Umbilical cord (tissue), 2 donors: ENCODE data around the gene ICE1. TPM values are rescaled to one million over a fixed set of nuclear protein-coding genes. Genes with fewer than 3 reads are reported as not detected.
"Not testable (repeated sequence)": the region's sequence is repeated elsewhere in the genome, so short reads cannot be mapped to it uniquely, and the experiment has no call there.

Experiments used
- DNase-seq: peaks from one replicate; pipeline ENCODE4 v3.0.0-alpha.2; 2015; ENCODE audit warnings: low spot score
- total RNA-seq: library from RNA; depleted of rRNA; stranded (reverse); fragments of >200 nt; gene quantifications from one replicate; pipeline ENCODE4 v1.2.3, GENCODE V29; 2014; ENCODE audit warnings: low replicate concordance; ENCODE audit not compliant: insufficient read depth

The ICE1 gene
- total RNA-seq, 1 donor from 2014 or later, result 39.7 TPM

DNA sequence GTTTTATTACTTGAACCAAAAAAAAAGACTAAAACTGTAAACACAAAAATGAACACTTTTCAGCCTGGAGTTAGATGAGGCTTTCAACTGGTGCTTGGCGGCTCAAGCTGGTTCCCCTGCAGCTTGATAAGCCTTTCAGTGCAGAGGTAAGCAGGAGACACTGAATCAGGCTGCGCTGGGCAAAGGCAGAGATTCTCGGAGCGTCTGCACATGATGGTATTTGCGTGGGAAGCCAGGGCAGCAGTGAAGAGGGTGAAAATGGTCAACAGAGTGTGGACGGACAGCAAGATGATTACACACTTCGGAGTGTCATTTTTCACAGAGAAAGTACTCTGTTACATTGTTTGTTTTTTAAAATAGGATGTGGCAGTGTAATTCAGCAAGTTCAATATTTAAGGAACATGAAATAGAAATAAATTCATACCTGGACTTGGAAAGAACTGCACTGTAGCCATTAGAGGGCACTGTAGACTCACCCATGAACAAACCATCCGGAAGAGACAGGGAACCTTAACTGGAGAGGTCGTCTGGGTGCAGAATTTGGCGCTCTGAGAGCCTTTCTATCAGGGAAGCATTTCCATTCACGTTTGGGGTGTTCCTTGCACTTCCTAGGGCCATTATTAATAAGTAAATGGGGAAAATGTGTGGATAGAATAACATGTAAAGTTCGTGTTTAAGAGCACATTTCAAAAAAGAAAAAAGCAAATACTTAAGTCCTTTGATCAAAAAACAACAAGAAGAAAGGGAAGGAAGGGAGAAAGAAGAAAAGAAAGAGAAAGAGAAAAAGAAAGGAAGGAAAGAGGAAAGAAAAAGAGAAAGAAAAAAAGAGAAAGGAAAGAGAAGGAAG lies 69.8 kb downstream of the ICE1 start:
- DNase-seq, result peak; percentile 56

GRCh38 chr5:5492934-5493271 lies 70.4 kb downstream of the ICE1 start:
- not testable (repeated sequence) for DNase-seq

GRCh38 chr5:5494489-5495402 lies 72.3 kb downstream of the ICE1 start:
- peak; percentile 7 for DNase-seq

DNA sequence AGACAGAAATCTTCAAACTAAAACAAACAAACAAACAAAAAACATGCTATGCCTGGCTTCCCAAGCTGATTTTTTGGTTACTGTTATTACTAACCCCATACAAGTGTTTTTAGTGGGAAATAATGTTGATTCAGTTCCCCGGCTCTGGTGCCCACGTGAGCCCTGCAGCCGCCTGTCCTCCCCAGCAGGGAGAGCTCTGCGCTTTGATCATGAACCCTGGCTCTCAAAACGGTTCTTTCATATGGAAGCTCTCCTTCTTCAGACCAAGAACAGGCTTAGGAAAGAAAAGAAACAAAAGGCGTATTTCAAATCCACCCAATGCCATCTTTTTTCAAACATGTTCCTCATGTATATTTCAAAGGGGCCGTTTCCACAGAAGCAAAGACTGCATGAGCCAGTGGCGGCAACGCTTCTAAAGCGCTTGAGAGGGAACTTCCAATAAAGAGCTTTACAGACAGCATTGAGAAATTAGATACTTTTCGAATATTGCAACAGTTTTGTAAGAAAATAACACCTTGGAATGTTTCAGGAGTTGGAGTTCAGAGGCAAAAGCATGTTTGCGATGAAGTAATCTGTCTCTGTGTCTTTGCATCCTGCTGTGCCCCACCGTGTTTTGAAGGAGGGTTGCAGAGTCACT lies 74.8 kb downstream of the ICE1 start:
- DNase-seq, result peak; percentile 74

- no peak for DNase-seq
Measured at GRCh38 chr5:5499442-5499841, 77.0 kb downstream of the ICE1 start.

DNA sequence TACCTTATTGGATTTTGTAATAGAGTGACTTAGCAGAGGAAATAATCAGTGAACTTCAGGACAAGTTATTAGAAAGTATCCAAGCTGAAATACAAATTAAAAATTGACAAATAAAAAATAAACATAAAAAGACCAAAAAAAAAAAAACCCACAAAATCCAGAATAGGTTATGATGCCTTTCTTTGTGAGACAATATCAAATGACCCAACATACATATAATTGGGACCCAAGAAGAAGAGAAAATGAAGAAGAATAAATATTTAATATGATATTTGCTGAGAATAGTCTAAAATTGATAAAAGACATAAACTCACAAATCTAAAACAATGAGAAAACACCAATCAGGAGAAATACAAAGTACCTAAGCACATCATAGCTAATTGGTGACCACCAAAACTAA lies 81.8 kb downstream of the ICE1 start:
- no peak for DNase-seq

DNA sequence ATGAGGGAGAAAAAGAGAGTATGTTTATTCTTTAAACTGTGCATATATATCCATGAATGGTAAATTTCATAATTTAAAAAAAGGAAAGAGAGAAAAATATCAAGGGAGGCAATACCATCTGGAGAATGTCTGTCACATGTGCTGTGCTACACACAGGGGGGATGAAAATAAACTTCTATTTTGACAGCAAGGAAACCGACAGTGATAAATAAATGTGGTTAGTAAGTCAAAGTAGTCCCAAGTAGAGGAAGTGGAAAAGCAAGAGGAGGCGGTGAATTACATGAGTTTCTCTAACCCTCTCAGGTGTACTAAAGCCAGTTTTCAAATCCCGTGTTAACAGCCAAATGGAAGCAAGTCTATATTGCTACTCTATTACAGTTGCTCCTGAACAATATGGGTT lies 83.3 kb downstream of the ICE1 start:
- no peak for DNase-seq

DNA sequence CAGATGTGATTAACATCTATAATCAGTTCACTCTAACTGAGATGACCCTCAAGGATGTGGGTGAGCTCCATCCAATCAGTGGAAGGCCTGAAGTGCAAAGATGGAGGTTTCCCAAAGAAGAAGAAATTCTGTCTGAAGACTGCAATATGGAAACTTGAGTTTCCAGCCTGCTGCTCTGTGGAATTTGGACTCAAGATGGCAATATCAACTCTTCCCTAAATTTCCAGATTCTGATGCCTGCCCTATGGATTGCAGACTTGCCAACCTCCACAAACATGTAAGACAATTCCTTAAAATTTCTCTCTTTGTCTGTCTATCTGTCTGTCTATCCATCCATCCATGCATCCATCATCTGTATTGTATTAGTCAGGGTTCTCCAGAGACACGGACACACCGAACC lies 85.9 kb downstream of the ICE1 start:
- DNase-seq, result no peak

DNA sequence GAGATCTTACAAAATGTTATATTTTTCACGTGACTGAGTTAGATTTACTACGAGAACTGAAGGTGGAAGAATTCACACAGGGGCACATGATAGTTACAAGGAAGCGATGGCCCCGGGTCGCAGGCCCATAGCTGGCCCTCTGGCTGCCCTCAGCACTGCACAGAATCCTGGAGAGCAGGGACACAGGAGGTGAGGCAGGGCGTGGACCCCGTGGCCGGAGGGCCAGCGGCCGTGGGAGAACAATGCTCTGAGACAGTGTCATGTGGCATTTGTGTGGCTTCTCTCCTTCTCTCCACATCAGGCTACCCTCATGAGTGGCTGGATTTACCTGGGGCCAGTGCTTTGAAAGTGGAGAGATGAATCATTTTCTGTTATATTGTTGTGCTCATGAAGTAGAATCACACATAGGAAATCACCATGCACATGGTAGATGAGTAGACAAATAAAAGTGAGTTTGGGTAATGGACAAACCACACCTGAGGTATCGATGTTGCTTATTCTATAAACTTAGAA lies 89.5 kb downstream of the ICE1 start:
- DNase-seq, result no peak

GRCh38 chr5:5512543-5512942 lies 90.1 kb downstream of the ICE1 start:
- peak; percentile 11 for DNase-seq

DNA sequence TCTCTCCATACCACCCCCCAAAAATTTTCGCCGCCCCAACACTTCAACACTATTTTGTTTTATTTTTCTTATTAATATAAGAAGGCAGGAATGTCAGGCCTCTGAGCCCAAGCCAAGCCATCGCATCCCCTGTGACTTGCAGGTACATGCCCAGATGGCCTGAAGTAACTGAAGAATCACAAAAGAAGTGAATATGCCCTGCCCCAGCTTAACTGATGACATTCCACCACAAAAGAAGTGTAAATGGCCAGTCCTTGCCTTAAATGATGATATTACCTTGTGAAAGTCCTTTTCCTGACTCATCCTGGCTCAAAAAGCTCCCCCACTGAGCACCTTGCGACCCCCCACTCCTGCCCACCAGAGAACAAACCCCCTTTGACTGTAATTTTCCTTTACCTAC lies 98.1 kb downstream of the ICE1 start:
- DNase-seq, result not testable (repeated sequence)

GRCh38 chr5:5521029-5521428 lies 98.6 kb downstream of the ICE1 start:
- no peak for DNase-seq

DNA sequence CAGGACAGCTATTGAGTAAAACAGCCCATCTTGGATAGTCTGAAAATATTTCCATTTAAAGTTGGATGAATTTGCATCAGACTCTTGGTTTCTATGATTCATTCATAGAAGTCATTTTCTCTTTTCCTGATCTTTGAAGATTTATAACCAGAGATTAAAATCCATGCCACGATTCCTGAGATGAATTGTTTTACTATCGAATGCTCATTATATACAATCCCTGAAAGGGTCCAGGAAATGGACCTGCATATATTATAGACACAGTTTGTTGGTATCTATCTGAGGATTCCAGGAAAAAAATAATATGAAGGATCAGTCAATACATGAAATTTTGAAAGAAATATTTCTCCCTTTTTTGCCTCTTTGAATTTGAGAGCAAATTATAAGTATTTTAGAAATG lies 99.0 kb downstream of the ICE1 start:
- no peak for DNase-seq

DNA sequence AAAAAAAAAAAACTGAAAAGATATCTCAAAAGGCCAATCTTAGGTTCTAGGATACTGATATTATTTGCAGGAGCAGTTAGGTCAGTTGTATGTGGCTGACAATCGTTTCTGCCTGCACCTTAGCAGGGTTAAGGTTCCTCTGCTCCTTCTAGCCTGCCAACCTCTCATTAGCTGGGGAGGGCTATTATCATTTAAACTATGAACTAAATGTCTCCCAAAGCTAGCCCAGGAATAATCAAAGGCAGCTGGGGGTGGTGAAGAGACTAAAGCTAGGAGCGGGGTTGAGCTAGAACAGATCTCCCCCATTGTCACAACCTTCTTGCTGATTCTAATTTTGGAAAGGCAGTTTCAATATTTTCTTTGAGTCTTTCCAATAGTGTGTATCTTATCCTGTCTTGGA lies 99.9 kb downstream of the ICE1 start:
- DNase-seq, result no peak

GRCh38 chr5:5523066-5523505 lies 100.6 kb downstream of the ICE1 start:
- no peak for DNase-seq

- DNase-seq, result no peak
Measured at GRCh38 chr5:5524327-5524726, 101.8 kb downstream of the ICE1 start.

DNA sequence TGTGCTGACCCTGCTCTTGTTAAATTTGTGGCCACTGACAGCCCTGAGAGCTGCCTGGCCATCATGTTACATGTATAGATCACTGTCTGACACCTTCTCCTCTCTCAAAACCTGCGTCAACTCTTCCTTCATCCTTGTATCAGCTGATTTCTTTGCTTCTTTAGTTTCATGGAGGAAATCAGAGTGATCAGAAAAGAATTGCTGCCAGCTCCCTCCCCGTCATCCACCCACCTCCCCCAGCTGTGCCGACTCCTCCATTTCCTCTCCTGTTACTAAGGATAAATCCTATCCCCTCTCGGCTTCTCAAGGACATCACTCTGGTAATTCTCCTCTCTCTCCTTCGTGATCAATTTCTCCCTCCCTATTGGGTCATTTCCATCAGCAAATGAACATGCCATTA lies 108.9 kb downstream of the ICE1 start:
- no peak for DNase-seq

DNA sequence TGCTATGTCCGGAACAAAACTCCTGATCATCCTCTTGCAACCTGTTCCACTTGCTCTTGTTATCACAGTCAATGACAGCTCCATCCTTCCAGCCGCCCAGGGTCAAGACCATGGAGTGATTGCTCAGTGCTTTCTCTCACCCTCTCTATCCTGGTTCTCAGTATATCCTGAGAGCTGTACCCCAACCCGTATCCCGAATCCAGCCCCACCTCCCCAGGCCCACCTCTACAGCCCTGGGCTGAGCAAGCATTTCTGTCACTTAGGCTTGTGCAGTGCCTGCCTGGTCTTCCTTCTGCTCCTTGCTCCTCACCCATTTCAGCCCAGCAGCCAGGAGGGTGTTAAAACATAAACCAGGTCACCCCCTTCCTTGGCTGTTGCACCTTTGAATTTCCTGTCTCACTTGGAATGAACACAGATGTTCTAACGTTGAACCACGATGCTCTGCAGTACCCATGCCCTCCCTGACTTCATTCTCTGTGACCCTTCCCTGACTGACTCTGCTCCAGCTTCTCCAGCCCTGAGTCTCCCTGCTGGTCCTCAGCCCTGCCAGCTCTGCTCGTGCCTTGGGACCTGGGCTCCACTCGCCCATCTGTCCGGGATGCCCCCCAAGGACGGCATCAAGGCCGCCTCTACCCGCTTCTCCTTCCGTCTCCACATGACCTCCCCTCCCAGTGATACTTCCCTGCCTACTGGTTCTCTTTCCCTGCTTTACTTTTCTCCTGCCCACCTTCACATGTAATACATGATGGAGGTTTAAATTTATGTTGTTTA lies 110.0 kb downstream of the ICE1 start:
- no peak for DNase-seq

GRCh38 chr5:5533927-5534326 lies 111.5 kb downstream of the ICE1 start:
- no peak for DNase-seq

DNA sequence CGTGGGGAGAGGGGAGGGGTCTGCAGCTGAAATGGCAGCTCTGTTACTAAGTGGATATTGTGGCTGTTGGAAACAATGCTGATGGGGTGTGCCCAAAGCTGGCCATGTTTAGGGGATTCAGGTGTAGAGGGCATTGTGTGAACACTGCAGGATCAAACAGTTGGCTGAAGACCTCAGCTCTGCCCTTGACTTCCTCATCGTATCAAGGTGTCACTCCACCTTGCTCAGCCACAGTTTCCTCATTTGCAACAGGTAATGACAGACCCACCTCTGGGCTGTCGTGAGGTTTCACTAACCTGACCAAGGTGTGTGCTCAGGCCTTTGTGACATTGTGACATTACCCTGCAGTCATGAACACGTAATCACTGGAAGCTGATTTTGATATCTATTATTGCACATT lies 111.9 kb downstream of the ICE1 start:
- DNase-seq, result no peak

DNA sequence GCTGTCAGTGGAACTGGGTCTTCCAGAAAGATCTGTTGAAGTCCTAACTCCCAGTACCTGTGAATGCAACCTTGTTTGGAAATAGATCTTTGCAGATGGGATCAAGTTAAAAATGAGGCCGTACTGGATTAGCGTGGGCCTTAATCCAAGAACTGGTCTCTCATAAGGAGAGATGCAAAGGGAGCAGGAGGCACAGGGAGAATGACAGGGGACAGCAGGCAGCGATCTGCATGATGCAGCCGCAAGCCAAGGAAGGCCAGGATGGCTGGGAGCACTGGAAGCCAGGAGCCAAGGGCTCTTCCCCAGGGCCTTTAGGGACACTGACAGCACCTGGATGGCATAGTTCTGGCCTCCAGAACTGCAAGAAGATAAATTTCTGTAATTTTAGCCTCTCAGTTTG lies 114.4 kb downstream of the ICE1 start:
- no peak for DNase-seq
